Stimulated activated CD4-positive, alpha-beta T cell treated with anti-CD3 and anti-CD28 coated beads, Interleukin-2, amount 100 ng/mL, for 4 hours (primary cell): ENCODE data around the gene LAMC3.

Experiments used
- DNase-seq: peaks from one replicate; pipeline ENCODE4 v3.0.0-alpha.2; 2020; ENCODE audit warnings: low read depth

LAMC3 gene

DNA sequence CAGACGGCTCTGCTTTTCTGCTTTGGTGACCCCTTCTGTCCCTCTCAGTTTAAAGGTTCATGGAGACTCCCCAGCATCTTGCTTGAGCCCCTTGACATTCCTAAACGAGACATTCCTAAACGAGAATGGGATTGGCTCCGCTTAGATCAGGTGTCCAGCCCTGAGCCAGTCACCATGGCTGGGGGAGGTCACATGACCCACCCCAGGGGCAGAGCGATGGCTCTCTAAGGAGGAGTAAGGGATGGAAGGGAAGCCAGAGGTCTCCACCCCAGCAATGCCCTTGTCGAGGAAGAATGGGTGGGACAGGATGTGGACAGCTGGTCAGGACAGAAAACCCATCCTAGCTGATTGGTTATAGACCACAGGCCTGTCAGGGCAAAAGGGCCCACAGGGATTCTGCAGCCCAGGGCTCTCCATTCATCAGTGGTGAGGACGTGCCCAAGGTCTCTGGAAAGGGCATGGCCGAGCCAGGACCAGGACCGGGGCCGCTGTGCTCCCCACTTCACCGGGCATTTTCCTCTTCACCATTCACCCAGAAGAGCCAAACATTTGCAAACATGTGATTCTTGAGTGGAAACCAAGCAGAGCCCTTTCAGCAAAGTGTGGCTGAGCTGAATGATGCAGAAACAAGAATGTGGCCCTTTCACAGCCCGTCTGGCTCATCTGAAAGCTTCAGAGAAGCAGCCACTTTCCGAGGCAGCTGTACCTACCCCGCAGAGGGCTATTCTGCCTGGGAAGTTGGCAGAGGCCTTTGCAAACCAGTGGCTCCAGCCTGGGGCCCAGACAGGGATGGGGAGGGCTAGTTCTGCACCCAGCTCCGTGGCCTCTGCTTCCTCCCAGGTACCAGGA is 67.6 kb downstream of the LAMC3 start:
- DNase-seq = no peak

DNA sequence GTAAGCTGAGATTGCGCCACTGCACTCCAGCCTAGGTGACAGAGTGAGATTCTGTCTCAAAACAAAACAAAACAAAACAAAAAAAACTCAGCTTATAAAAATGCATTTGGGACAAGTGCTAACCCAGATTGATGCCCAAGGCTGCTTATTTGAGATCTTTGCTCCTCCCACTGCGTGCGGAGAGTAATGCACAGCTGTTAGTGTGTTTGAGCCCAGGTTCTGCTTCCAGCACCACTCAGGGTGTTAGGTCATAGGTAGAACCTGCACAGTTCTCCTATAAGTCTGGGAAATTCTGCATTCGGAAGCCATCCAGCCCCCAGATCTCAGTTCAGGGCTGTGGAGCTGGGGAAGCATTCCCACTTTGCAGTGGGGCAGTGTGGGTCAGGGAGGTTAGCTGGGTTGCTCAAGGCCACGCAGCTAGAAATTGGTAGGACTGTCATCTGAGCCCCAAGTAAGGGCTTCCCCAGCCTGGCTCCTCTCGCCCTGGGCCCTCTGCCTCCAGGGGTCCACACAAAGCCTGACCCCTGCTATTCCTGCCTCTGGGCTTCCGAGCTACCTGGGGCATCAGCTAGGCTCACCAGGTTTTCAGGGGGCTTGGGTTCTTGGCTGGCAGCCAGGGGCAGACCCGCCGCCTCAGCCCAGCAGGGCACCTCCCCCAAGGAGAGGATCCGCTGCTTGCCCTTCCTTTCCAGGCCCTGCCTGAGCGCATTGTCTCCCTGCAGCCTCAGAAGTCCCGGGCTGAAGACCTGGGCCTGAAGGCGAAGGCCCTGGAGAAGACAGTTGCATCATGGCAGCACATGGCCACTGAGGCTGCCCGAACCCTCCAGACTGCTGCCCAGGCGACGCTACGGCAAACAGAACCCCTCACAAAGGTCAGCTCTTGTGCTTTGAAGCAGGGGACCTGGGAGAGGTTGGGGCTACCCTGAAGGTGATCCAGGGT is 69.7 kb downstream of the LAMC3 start:
- no peak for DNase-seq

DNA sequence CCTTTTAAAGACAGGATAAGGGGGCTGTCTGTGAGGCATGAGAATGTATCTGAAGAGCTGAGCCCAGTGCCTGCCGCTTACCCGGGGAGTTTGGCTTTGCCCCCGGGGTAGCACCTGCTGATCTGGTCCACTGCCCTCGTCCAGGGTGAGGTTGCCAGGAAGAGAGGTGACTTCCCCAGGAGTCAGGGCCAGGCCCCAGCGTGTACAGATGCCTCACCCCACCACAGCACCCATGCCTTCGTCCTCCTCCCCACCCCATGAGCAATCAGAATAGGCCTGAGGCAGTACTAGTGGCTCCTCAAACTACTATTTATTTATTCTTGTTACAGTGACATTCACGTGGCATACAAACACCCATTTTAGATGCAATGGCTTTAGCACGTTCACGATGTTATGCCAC is 71.6 kb downstream of the LAMC3 start:
- no peak for DNase-seq

DNA sequence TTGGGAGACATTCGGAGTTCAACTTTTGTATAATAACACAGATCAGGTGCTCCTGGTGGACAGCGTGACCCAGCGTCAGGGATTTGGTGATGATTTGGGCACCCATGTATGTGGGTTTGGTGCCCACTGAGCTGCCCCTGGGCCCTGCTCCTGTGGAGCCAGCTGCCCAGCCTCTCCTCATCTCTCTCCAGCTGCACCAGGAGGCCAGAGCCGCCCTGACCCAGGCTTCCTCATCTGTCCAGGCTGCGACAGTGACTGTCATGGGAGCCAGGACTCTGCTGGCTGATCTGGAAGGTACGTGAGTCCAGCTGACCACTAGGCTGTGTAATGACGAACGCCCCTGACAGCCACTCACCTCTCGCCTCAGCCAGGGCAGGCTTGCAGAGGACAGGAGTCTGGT is 72.9 kb downstream of the LAMC3 start:
- DNase-seq = no peak

DNA sequence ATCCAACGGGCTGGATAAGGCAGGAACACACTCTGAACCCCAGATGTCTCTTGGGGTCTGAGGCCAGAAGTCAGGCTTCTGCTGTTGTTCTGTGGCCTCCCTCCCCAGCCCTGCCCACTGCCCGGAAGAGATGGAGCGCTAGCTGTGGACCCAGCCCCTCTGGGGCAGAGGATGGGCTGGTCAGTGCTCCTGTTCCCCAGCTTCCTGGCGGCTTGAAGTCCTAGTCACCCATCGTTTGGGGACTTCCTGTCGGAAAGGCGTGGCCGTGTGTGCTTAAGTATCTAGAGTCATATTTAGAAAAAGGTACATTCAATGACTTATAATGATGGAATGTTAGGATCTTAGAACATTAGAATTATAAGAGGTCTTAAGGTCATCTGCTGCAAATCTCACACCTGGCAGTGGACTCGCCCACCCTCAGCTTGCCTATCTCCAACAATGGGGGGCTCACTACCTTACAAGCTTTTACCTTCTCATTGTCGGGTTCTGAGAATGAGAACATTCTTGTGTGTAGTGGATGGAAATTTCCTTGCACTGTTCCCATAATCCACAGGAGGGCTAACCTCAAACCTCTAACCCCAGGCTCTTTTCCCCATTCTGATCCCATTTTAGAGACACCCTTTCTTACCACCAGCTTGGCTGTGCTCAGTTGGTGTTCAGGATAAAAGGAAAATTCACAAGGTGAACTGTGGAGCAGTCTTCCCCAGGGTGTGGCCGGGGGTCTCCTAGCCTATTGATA is 74.0 kb downstream of the LAMC3 start:
- DNase-seq = no peak

DNA sequence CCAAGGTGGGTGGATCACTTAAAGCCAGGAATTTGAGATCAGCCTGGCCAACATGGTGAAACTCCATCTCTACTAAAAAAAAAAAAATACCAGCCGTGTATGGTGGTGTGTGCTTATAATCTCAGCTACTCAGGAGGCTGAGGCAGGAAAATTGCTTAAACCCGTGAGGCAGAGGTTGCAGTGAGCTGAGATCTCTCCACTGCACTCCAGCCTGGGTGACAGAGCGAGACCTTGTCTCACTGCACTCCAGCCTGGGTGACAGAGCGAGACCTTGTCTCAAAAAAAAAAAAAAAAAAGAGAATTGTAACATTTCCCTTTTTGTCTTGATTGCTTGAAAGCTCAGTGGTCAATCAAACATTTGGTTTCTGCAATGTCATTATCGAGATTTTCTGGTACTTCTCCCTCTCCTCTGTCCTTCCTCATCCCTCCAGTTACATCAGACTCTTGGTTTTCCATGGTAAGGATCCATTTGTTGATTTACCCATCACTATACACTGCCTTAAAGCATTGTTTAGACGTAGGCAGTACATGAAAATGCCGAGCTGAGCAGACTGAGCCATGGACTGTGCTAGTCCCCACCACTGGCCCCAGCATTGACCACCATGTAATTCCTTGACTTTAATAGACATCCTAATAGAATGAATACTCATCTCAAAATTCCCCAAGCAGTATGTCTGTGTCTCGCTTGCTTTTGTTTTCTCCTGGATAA is 75.8 kb downstream of the LAMC3 start:
- no peak for DNase-seq

DNA sequence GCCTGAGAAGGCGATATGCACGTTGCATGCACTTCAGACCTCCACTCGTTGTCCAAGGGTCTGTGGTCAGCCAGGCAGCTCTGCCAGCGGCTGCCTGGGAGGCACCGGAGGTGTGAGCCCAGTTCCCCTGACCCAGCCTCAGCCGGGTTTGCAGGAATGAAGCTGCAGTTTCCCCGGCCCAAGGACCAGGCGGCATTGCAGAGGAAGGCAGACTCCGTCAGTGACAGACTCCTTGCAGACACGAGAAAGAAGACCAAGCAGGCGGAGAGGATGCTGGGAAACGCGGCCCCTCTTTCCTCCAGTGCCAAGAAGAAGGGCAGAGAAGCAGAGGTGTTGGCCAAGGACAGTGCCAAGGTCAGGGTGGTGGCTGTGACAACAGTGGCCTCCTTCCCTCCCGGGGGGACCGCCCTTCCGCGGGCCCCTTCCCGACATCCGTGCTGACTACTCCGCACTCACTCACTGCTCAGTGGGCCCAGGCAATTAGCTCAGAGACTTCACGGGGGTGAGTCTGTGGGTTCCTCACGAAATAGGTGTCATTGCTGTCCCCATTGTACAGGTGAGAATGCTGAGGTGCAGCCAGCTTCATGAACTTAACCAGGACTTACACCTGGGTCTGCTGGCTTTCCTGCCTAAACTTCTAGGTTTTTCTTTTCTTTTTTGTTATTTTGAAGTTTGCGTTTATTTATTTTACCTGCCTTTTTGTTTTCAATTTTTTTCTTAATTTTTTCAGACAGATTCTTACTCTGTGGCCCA is 76.6 kb downstream of the LAMC3 start:
- DNase-seq = no peak

DNA sequence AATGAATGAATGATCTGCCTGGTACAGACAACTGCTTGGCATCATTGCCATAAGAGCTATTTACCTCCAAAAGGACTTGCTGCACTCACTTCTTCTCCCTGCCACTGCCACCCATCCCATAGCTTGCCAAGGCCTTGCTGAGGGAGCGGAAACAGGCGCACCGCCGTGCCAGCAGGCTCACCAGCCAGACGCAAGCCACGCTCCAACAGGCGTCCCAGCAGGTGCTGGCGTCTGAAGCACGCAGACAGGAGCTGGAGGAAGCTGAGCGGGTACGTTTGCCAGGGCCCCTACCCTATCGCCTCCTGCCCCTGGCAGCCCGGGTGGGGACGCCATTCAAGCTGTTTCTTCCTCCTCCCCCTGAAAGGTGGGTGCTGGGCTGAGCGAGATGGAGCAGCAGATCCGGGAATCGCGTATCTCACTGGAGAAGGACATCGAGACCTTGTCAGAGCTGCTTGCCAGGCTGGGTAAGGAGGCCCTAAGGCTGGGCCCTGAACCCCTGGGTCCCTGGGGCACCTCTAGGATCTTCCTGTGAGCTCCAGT is 78.5 kb downstream of the LAMC3 start:
- no peak for DNase-seq

DNA sequence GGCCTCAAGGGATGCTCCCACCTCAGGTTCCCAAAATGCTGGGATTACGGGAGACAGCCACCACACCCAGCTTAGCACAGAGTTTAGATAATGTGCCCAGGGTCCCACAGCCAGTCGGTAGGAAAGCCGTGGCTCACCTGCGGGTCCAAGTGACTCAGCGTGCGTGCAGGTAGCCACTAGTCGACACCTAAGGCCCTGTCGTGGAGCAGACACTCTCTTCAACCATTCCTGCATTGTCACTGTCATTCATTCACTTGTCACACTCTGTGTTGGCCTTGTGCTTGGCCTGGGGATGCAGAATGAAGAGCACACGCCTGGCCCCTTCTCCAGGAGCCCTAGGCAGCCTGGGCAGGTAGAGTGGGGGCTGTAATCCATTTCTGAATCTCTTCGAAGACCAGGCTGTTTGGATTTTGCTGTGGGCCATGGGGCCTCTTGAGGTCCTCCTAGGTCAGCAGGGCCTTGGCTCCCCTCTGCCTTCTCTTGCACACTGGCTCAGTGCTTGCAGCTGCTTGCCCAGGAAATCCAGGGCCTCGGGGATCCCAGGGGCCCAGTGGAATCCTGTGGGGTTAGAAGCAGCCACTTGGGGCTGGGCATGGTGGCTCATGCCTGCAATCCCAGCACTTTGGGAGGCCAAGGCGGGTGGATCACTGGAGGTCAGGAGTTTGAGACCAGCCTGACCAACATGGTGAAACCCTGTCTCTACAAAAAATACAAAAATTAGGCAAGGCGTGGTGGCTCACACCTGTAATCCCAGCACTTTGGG is 81.2 kb downstream of the LAMC3 start:
- DNase-seq = no peak

DNA sequence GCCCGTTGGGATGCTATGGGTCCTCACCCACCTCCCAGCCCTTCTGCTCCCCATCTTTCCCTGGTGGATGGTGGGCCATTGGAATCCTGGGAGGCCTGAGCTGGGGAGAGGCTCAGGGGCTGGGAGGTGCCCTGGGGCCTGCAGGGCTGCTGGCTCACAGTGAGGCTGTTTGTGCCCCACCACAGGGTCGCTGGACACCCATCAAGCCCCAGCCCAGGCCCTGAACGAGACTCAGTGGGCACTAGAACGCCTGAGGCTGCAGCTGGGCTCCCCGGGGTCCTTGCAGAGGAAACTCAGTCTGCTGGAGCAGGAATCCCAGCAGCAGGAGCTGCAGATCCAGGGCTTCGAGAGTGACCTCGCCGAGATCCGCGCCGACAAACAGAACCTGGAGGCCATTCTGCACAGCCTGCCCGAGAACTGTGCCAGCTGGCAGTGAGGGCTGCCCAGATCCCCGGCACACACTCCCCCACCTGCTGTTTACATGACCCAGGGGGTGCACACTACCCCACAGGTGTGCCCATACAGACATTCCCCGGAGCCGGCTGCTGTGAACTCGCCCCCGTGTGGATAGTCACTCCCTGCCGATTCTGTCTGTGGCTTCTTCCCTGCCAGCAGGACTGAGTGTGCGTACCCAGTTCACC is 82.5 kb downstream of the LAMC3 start:
- no peak for DNase-seq

DNA sequence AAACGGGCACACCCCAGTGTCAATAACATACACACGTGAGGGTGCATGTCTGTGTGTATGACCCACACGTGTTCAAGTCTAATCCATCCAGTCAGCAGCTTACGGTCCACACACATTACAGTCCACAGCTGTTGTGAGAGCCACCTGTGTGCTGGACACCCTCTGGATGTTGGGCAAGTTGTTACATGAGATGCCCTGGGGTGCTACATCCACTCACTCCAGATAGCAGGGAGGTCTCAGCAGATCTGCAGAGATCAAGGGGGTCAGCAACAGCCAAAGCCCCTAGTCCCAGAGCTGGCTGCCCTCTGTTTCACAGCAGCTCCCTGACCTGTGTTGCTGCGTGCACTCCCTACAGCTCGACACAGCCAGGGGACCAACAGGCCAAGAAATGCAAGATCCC is 83.1 kb downstream of the LAMC3 start:
- DNase-seq = no peak

DNA sequence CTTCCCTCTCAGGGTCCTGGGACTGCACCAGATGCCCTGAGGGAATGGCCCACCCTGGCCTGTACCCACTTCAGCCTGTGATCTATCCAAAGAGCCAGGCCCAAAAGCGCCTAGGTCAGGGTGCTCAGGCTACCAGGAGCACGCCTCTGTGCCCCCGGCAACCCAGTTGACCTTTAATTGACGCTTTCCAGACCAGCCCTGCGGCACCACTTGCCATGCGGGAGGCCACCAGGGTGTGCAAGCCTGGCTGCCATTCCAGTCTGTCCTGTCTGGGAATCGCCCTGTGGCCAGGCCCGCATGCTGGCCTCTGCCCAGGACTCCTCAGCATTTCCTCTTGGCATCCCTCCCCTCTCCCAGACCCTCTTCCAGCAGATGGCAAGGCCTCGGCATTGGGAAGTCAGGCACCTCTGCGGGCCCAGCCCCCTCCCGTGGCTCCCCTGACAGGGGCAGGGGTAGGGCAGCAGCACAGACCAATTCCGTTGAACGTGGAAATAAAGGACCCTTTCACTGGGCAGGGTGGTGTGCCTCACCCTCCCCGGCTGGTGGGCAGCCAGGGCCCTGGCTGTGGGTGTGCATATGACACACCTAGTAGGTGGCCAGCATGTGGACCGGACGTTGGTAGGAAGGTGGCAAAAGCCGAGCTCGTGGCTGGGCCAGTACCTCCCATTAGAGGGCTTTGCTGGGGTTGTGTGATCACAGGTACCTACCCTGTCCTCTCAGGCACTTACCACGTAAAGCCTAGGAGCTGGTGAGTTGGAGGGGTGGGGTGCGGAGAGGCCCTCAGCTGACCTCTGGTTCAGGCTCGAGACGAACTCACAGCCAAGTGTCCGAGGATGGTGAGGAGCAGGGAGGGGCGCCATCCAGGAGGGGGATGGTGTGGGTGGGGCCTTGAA is 83.8 kb downstream of the LAMC3 start:
- DNase-seq = no peak

DNA sequence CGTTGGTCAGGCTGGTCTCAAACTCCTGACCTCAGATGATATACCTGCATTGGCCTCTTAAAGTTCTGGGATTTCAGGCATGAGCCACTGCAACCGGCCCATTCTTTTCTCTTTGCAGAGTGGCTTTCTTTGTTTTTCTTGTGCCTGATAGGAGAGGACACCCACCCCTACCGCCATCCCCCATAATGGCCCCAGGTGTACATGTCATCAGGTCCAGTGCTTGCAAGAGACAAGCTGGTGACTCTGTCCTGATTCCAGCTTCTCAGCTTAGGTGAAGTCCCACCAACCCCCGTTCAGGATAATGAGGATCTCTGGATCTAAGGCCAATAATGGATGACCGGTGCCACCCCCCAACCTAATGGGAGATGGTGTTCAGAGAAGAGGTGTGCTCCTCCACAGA is 85.0 kb downstream of the LAMC3 start:
- no peak for DNase-seq

DNA sequence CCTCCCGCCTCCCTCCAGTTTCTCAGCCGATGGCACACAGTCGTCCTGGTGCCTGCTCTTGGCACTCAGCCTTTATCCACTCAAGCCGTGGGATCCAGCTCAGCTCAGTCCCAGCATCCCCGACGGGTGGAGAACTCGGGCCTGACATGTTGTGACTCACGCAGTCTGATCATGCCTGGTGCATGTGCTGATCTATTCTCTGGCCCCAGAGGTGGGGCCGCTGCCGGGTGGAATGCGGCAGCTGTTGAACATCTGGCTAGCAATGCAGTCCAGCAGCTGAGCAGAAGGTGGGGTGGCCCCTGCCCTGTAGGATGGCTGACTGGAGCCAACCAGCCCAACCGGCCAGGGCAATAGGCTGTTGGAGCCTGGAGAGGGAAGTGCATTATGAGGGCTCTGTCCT is 85.6 kb downstream of the LAMC3 start:
- no peak for DNase-seq

DNA sequence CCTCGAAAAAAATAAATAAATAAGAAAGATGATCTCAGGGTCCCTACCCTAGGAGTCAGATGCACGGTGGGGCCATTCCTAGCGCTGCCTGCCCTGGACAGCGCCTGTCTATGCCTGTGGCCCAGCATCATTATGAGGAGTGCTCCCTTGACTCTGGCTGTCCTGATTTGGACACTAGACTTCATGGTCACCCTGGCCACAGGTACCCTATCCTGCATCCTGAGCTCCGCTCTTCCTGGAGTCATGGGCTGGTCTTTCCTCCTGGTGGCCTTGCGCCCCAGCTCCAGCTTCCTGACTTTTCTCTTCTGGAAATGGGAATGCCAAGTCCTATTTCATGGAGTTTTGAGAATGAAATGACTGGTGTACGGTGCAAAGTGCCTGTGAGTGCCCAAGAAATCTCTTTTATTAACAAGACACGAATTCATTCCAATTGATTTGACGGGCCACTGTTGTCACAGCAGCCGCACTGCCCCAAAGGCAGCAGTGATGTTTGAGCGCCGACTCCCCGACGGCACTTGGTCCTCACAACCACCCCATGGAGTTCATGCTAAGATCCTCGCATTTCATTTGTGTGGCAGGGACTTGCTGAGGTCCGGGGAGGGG is 86.8 kb downstream of the LAMC3 start:
- no peak for DNase-seq

DNA sequence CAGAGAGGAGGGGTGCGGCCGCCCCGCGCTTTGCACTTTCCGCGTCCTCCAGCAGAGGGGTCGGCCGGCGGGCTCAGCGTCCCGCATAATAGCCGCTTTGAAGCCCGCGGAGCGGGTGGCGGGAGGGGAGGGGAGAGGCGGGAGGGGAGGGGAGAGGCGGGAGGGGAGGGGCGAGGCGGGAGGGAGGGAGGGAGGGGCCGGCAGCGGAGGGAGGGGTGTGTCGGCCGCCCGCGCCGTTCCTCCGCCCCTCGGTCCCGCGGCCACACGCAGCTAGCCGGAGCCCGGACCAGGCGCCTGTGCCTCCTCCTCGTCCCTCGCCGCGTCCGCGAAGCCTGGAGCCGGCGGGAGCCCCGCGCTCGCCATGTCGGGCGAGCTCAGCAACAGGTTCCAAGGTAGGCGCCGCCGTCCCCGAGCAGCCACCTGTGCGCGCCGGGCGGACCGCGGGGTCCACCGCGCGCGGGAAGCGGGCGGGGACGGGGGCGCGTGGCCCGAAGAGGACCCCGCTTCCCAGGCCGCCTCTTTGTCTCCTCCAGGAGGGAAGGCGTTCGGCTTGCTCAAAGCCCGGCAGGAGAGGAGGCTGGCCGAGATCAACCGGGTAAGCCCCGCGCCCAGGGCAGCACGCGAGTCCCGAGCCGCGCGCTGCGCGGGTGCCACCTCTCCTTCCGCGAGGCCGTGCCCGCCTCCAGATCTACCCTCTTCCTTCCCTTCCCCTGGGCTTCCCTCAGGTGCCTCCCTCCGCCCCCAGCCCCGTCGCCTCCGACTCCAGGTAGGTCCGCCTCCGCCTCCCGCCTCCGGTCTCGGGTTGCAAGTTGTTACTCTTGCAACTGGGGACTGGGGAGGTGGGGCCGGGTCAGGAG is 87.5 kb downstream of the LAMC3 start, which contains the start of gene AIF1L:
TSS of gene AIF1L (plus strand) at position 263 of the 857 bp plus-strand sequence. CDS start at position 362, 99 bp downstream.
- DNase-seq = peak; percentile 63
